Ovary (tissue), 9 donors: ENCODE results near the gene DSCAM. TPM values are rescaled to one million over a fixed set of nuclear protein-coding genes. Genes with fewer than 3 reads are reported as not detected.

Experiments
- DNase-seq, 5 donors: peaks; one replicate each; pipeline ENCODE4 v3.0.0-alpha.2; 2019 to 2020
- H3K27ac ChIP-seq, 2 donors: fragments of 200-600 bp; one replicate each; pipeline versions ENCODE4 v1.5.1 to v1.8.0; 2019 to 2022
- H3K27me3 ChIP-seq: fragments of 200-600 bp; one replicate; pipeline ENCODE4 v1.8.0; 2022
- H3K36me3 ChIP-seq: fragments of 200-600 bp; sonication (generic); one replicate; pipeline ENCODE4 v1.5.1; 2019
- H3K4me1 ChIP-seq: one replicate; pipeline ENCODE4 v1.8.1; 2013; ENCODE audit warnings: mild to moderate bottlenecking, moderate library complexity; ENCODE audit not compliant: insufficient read depth
- H3K4me3 ChIP-seq: fragments of 200-600 bp; sonication (generic); one replicate; pipeline ENCODE4 v1.5.1; 2017
- H3K9me3 ChIP-seq, 2 donors: fragments of 200-600 bp in 1 of 2; sonication (generic) in 1 of 2; one replicate each; pipeline versions ENCODE4 v1.5.1 to v1.8.1; 2013 to 2019; ENCODE audit warnings: mild to moderate bottlenecking in 1 of 2, moderate library complexity in 1 of 2
- CTCF ChIP-seq, 3 donors: fragments of 450-650 bp in 2 of 3; fragments of 200-600 bp in 1 of 3; IDR thresholded peaks; one replicate each; pipeline versions ENCODE4 v1.5.1 to v1.8.0; 2016 to 2022; ENCODE audit warnings: antibody characterized with exemption in 3 of 3, mild to moderate bottlenecking in 1 of 3
- EP300 ChIP-seq: sonication (generic); formaldehyde crosslinking; IDR thresholded peaks from one replicate; pipeline ENCODE4 v1.6.1; 2017; ENCODE audit warnings: antibody characterized with exemption
- POLR2A ChIP-seq: fragments of 450-650 bp; IDR thresholded peaks from one replicate; pipeline ENCODE4 v1.6.1; 2017; ENCODE audit warnings: antibody characterized with exemption, mild to moderate bottlenecking, moderate library complexity
- WGBS, 3 donors: extraction: QIAGEN DNeasy Blood & Tissue Kit in 1 of 3; methylation state at CpG; one replicate each; pipeline versions ENCODE4 v1.1.5 to v1.1.7; 2013 to 2017; 5-methylcytosine and 5-hydroxymethylcytosine counted together
- intact Hi-C, 4 donors: fragments of 100-400 bp; cut with DNase I; formaldehyde crosslinking; loops; one replicate each; pipeline versions ENCODE4 v1.11.0 to v1.15.1; 2022 to 2023
- polyA plus RNA-seq, 2 donors: library from polyadenylated mRNA; stranded (reverse); fragments of 200-250 nt in 1 of 2; fragments of 350-450 nt in 1 of 2; fragmentation: Illumina TruSeq in 1 of 2; extraction: RNeasy Lipid Tissue Mini Kit (QIAGEN cat#74804) in 1 of 2; gene quantifications; one replicate each; pipeline ENCODE4 v1.2.3, GENCODE V29; 2013 to 2014
- total RNA-seq, 7 donors: library from RNA; depleted of rRNA in 2 of 7; stranded (reverse); fragments of >200 nt in 2 of 7; fragmentation: NEBNext Ultra II Directional in 3 of 7; extraction: Animal tissue kit (Norgen Biotek cat#: 25700) in 3 of 7; gene quantifications; one replicate each; pipeline versions ENCODE4 v1.1.0 to v1.2.4, GENCODE V29; 2016 to 2023
- donor health status: DM: no; HTN: no; CAD: no; lungs with moderate emphysema.
- donor health status: DM: no; HTN: no; CAD: no.
- donor health status: Bipolar disorder and iron deficiency.
- donor health status: DM: yes; HTN: yes; CAD: no.
- donor health status: DM: no; HTN: no; CAD: no.
- donor health status: DM: yes; HTN: yes; CAD: no.

The DSCAM gene
- total and polyA plus RNA-seq, 9 donors, result under 0.01 to 0.12 (median 0.04) TPM; not detected in 5

GRCh38 chr21:40751221-40751620 is 95.7 kb downstream of the DSCAM start:
- Histone ChIP-seq H3K4me1 (no peaks in the 10 kb centered on the region), H3K9me3 (no peaks in the 10 kb centered on the region), H3K27me3 (no peaks in the 10 kb centered on the region), H3K36me3 (no peaks in the 10 kb centered on the region), H3K4me3 (no peak overlapping the region), H3K27ac (no peak overlapping the region)
- no peak for DNase-seq
- intact Hi-C loops, result no loop called here
- no peak for TF ChIP-seq EP300
- TF ChIP-seq CTCF (IDR thresholded peaks at IDR 0.05), result no peak
- TF ChIP-seq POLR2A, result no peak
- 78 to 79% (median 79%) methylated on average over 3 of the region's 3 CpGs for WGBS, 3 donors

- intact Hi-C loops, result no loop called here
- DNase-seq, result no peak
- H3K4me1 ChIP-seq, result no peaks in the 10 kb centered on the region
- TF ChIP-seq EP300 (no peak), CTCF (IDR thresholded peaks at IDR 0.05) (no peak), POLR2A (no peak)
- H3K36me3 ChIP-seq, result no peaks in the 10 kb centered on the region
- no peaks in the 10 kb centered on the region for H3K9me3 ChIP-seq
- no peaks in the 10 kb centered on the region for H3K27me3 ChIP-seq
- H3K27ac ChIP-seq, result no peak overlapping the region
- 57 to 81% (median 63%) methylated on average over 3 of the region's 3 CpGs for WGBS, 3 donors
- H3K4me3 ChIP-seq, result no peak overlapping the region
Observed at GRCh38 chr21:40736145-40736544, 110.8 kb downstream of the DSCAM start.

GRCh38 chr21:40733024-40733397 is 113.9 kb downstream of the DSCAM start:
- TF ChIP-seq POLR2A (no peak), EP300 (no peak), CTCF (IDR thresholded peaks at IDR 0.05) (no peak)
- intact Hi-C loops, result no loop called here
- WGBS, 3 donors, result 73 to 77% (median 76%) methylated on average over 3 of the region's 3 CpGs

GRCh38 chr21:40732253-40733023 is 114.5 kb downstream of the DSCAM start:
- Histone ChIP-seq H3K27me3 (no peaks in the 10 kb centered on the region), H3K36me3 (no peaks in the 10 kb centered on the region), H3K4me1 (no peaks in the 10 kb centered on the region), H3K4me3 (no peak overlapping the region), H3K9me3 (no peaks in the 10 kb centered on the region), H3K27ac (no peak overlapping the region)
- no peak for TF ChIP-seq CTCF (IDR thresholded peaks at IDR 0.05)
- no peak for TF ChIP-seq POLR2A
- no peak for TF ChIP-seq EP300
- intact Hi-C loops, result no loop called here
- DNase-seq, result no peak
- 33 to 52% (median 35%) methylated on average over 4 of the region's 4 CpGs for WGBS, 3 donors

More at GRCh38 chr21:40733024-40733397, 113.9 kb downstream of the DSCAM start:
- H3K9me3 ChIP-seq, result no peaks in the 10 kb centered on the region
- no peaks in the 10 kb centered on the region for H3K36me3 ChIP-seq
- no peak overlapping the region for H3K27ac ChIP-seq
- H3K27me3 ChIP-seq, result no peaks in the 10 kb centered on the region
- no peaks in the 10 kb centered on the region for H3K4me1 ChIP-seq
- no peak overlapping the region for H3K4me3 ChIP-seq
- DNase-seq, result no peak
